KMS-11 (cell line): Measurements from ENCODE around the gene SPTBN5.

ENCODE experiments used
- H2AFZ ChIP-seq: fragments of 200-600 bp; sonication (generic); 2 replicates; pipeline ENCODE4 v1.6.1; 2016; ENCODE audit warnings: antibody characterized with exemption, mixed run types, low read depth
- H3K27ac ChIP-seq: fragments of 200-600 bp; sonication (generic); 2 replicates; pipeline ENCODE4 v1.6.1; 2016; ENCODE audit warnings: mild to moderate bottlenecking, mixed run types
- H3K27me3 ChIP-seq: fragments of 200-600 bp; sonication (generic); 2 replicates; pipeline ENCODE4 v1.6.1; 2017; ENCODE audit warnings: mild to moderate bottlenecking, low read depth, mixed run types, moderate library complexity; ENCODE audit not compliant: insufficient read depth
- H3K36me3 ChIP-seq: fragments of 200-600 bp; sonication (generic); 2 replicates; pipeline ENCODE4 v1.6.1; 2017; ENCODE audit warnings: mild to moderate bottlenecking, mixed run types; ENCODE audit not compliant: insufficient read depth
- H3K4me1 ChIP-seq: fragments of 200-600 bp; sonication (generic); 2 replicates; pipeline ENCODE4 v1.6.1; 2016; ENCODE audit warnings: mild to moderate bottlenecking, low read depth, mixed run types; ENCODE audit not compliant: poor library complexity, severe bottlenecking
- H3K4me2 ChIP-seq: fragments of 200-600 bp; sonication (generic); 2 replicates; pipeline ENCODE4 v1.7.0; 2016; ENCODE audit warnings: mild to moderate bottlenecking, mixed run types
- H3K4me3 ChIP-seq: fragments of 200-600 bp; sonication (generic); IDR thresholded peaks from 2 replicates; pipeline ENCODE4 v1.6.1; 2017; ENCODE audit warnings: low read depth, low read length, mixed read lengths; ENCODE audit not compliant: insufficient read depth
- H3K79me2 ChIP-seq: fragments of 200-600 bp; sonication (generic); 2 replicates; pipeline ENCODE4 v1.6.1; 2016; ENCODE audit warnings: low read depth, mixed run types; ENCODE audit not compliant: insufficient read depth
- H3K9ac ChIP-seq: fragments of 200-600 bp; sonication (generic); 2 replicates; pipeline ENCODE4 v1.6.1; 2016; ENCODE audit warnings: mild to moderate bottlenecking, mixed run types
- H4K20me1 ChIP-seq: fragments of 200-600 bp; sonication (generic); 2 replicates; pipeline ENCODE4 v1.6.1; 2016; ENCODE audit warnings: mild to moderate bottlenecking, mixed run types; ENCODE audit not compliant: insufficient read depth
- TF ChIP-seq, protein P1 (sequence below): fragments of 200-600 bp; sonication (generic); conservative IDR thresholded peaks from 2 replicates; pipeline ENCODE4 v1.6.1; 2017; ENCODE audit warnings: low read depth, mild to moderate bottlenecking, antibody characterized with exemption, low read length, moderate library complexity, mixed read lengths

Gene SPTBN5

DNA sequence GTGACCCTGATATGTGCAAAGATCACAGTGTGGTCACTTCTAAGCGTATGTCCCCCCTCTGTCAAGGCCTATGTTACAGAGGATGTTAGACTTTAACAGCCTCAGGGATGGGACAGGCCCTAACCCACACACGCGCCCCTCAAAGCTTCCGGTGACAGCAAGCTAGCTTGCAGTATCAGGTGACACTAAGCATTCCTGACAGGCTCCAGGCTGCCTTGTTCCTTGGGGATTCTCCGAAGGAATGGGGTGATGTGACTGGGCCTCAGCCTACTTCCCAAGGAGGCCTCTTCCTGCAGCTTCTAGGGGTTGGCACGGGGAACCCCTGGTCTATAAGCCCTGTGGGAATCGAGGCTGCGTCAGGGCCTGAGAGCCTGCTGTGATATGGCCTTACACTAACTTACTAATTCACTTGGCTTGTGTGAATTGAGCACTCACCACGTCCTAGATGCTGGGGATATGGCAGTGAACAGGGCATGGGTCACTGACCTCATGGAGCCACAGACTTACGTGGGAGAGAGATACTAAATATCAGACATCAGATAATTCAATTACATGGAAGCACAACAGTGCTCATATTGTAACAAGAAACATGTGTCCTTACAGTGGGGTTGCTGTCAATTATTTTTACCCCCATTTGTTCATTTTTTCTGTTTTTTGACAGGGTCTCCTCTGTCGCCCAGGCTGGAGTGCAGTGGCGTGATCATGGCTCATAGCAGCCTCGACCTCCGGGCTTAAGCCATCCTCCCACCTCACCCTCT lies 11.4 kb upstream of the SPTBN5 start:
- TF ChIP-seq, protein P1, sequence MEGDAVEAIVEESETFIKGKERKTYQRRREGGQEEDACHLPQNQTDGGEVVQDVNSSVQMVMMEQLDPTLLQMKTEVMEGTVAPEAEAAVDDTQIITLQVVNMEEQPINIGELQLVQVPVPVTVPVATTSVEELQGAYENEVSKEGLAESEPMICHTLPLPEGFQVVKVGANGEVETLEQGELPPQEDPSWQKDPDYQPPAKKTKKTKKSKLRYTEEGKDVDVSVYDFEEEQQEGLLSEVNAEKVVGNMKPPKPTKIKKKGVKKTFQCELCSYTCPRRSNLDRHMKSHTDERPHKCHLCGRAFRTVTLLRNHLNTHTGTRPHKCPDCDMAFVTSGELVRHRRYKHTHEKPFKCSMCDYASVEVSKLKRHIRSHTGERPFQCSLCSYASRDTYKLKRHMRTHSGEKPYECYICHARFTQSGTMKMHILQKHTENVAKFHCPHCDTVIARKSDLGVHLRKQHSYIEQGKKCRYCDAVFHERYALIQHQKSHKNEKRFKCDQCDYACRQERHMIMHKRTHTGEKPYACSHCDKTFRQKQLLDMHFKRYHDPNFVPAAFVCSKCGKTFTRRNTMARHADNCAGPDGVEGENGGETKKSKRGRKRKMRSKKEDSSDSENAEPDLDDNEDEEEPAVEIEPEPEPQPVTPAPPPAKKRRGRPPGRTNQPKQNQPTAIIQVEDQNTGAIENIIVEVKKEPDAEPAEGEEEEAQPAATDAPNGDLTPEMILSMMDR = no peak
- Histone ChIP-seq H3K79me2 (no peaks in the 10 kb centered on the region), H3K9ac (no peak overlapping the region), H3K36me3 (no peaks in the 10 kb centered on the region), H3K4me2 (no peak overlapping the region), H4K20me1 (no peaks in the 10 kb centered on the region), H2AFZ (no peak overlapping the region), H3K4me3 (no peak overlapping the region), H3K4me1 (peaks cover 7% of the 10 kb centered on the region), H3K27ac (no peak overlapping the region), H3K27me3 (no peaks in the 10 kb centered on the region)

GRCh38 chr15:41904541-41905005 lies 10.7 kb upstream of the SPTBN5 start:
- H3K27me3 ChIP-seq = no peaks in the 10 kb centered on the region
- no peak overlapping the region for H2AFZ ChIP-seq
- no peak overlapping the region for H3K4me3 ChIP-seq
- H4K20me1 ChIP-seq = no peaks in the 10 kb centered on the region
- H3K79me2 ChIP-seq = no peaks in the 10 kb centered on the region
- H3K27ac ChIP-seq = no peak overlapping the region
- H3K36me3 ChIP-seq = no peaks in the 10 kb centered on the region
- TF ChIP-seq, protein P1 = peak; percentile 89
- H3K9ac ChIP-seq = no peak overlapping the region
- H3K4me1 ChIP-seq = peaks cover 7% of the 10 kb centered on the region
- H3K4me2 ChIP-seq = no peak overlapping the region

GRCh38 chr15:41903782-41904181 lies 9.9 kb upstream of the SPTBN5 start:
- TF ChIP-seq, protein P1 = no peak
- no peak overlapping the region for H3K4me2 ChIP-seq
- no peaks in the 10 kb centered on the region for H3K36me3 ChIP-seq
- H3K9ac ChIP-seq = no peak overlapping the region
- no peak overlapping the region for H3K27ac ChIP-seq
- H3K4me3 ChIP-seq = no peak overlapping the region
- H3K27me3 ChIP-seq = no peaks in the 10 kb centered on the region
- no peaks in the 10 kb centered on the region for H3K79me2 ChIP-seq
- no peak overlapping the region for H2AFZ ChIP-seq
- H3K4me1 ChIP-seq = peaks cover 7% of the 10 kb centered on the region
- H4K20me1 ChIP-seq = no peaks in the 10 kb centered on the region

DNA sequence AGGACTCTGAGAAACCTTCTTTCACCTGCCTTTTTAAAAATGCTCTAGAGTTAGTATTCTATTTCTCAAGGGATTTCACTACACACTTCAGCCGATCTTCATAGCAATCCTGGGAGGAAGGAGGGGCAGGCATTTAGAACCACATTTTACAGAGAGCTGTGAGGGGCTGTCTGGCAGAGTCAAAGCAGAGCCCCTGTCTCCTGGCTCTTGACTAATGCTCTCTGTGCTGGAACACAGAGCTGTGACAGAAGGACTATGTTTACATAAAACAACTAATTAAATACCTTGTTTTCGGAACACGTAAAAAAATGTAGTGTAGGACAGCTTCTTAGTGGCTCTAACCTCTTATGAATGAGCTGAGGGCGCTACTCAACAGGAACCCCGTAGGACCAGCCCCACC lies 7.6 kb upstream of the SPTBN5 start:
- H4K20me1 ChIP-seq = no peaks in the 10 kb centered on the region
- no peak overlapping the region for H3K4me2 ChIP-seq
- H3K9ac ChIP-seq = no peak overlapping the region
- no peak overlapping the region for H3K4me3 ChIP-seq
- no peaks in the 10 kb centered on the region for H3K36me3 ChIP-seq
- H3K27me3 ChIP-seq = no peaks in the 10 kb centered on the region
- H3K27ac ChIP-seq = no peak overlapping the region
- peaks cover 7% of the 10 kb centered on the region for H3K4me1 ChIP-seq
- H2AFZ ChIP-seq = no peak overlapping the region
- no peaks in the 10 kb centered on the region for H3K79me2 ChIP-seq
- TF ChIP-seq, protein P1 = no peak
